ENCODE measurements around the gene SLC39A11. TPM values are rescaled to one million over a fixed set of nuclear protein-coding genes. Genes with fewer than 3 reads are reported as not detected.

Gene SLC39A11
- total RNA-seq, 4 donors from 2014 or later, result 45.2 to 59.5 (median 49.2) TPM

DNA sequence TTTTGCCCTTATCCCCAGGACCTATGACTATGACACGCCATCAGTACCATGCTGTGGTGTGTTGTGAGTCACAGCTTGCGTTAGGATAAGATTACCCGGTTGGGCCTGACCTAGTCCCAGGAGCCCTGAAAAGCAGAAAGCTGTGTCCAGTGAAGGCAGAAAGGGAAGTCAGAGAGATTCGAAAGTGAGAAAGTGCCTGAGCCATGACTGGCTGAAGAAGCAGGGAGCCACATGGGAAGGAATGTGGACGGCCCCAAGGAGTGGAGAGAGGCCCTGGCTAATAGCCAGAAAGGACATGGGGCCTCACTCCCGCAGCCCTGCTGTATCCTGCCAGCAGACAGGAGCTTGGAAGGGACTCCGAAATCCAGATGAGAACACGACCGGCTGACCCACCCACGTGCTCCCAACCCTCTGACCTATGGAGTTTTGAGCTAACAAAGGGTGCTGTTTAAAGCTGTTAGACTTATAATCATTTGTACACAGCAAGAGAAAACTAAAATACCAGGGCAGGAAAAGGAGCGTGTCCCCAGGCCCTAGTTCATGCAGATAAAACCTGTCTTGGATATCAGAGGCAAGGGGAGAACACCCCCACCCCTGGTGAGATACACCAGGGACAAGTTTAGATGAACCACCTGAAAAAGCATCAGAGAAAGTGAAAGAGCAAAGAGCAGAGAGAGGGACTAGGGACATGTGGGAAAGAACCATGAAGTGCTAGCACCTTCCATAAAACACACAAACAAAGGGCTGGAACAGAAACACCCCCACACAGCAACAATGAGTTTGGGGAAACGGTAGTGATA lies 115.3 kb downstream of the SLC39A11 start:
- Histone ChIP-seq H3K9me3 (no peaks in the 10 kb centered on the region), H3K27me3 (no peaks in the 10 kb centered on the region), H3K4me3 (no peak overlapping the region), H3K36me3 (no peaks in the 10 kb centered on the region), H3K4me1 (peaks cover 11% of the 10 kb centered on the region), H3K27ac (peak overlapping the region; percentile 34)
- TF ChIP-seq POLR2AphosphoS5 (IDR thresholded peaks at IDR 0.05) (no peak), EP300 (IDR thresholded peaks at IDR 0.05) (no peak), POLR2A (IDR thresholded peaks at IDR 0.05) (no peak)
- TF ChIP-seq, protein P1, sequence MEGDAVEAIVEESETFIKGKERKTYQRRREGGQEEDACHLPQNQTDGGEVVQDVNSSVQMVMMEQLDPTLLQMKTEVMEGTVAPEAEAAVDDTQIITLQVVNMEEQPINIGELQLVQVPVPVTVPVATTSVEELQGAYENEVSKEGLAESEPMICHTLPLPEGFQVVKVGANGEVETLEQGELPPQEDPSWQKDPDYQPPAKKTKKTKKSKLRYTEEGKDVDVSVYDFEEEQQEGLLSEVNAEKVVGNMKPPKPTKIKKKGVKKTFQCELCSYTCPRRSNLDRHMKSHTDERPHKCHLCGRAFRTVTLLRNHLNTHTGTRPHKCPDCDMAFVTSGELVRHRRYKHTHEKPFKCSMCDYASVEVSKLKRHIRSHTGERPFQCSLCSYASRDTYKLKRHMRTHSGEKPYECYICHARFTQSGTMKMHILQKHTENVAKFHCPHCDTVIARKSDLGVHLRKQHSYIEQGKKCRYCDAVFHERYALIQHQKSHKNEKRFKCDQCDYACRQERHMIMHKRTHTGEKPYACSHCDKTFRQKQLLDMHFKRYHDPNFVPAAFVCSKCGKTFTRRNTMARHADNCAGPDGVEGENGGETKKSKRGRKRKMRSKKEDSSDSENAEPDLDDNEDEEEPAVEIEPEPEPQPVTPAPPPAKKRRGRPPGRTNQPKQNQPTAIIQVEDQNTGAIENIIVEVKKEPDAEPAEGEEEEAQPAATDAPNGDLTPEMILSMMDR (IDR thresholded peaks at IDR 0.05), result no peak
- DNase-seq (ENCODE audit: low spot score in 2 of 2), result no peak
- 42% methylated on average over 12 of the region's 12 CpGs for WGBS

DNA sequence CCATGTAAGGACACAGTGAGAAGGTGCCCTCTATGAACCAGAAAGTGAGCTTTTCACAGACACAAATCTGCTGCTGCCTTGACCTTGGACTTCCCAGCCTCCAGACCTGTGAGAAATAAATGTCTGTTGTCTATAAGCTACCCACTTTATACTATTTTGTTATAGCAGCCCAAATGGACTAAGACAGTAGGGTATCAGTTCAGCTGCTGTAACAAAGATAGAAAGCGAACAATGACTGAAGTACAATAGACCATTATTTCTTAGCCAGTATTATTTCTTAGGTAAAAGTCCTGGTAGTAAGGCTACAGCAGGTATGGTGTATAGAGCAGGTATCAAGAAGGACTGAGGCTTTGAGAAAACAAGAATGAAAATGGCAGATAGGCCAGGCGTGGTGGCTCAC lies 117.0 kb downstream of the SLC39A11 start:
- 98% methylated on average over 2 of the region's 2 CpGs for WGBS

DNA sequence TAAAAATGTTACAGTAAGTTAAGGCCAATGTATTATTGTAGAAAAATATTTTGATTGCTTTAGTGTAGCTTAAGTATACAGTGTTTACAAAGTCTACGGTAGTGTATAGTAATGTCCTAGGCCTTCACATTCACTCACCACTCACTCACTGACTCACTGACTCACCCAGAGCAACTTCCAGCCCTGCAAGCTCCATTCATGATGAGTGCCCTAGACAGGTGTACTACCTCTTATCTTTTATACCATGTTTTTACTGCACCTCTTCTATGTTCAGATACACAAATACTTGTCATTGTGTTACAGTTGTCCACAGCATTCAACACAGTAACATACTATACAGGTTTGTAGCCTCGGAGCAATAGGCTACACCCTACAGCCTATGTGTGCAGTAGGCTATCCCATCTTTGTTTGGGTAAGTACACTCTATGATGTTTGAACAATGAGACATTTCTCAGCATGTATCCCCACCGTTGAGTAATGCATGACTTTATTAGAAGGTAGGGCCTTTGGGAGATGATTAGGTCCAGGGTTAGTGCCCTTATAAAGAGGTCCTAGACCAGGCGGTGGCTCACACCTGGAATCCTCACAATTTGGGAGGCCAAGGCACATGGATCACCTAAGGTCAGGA lies 117.8 kb downstream of the SLC39A11 start:
- Histone ChIP-seq H3K9me3 (no peaks in the 10 kb centered on the region), H3K4me1 (peaks cover 11% of the 10 kb centered on the region), H3K4me3 (no peak overlapping the region), H3K36me3 (no peaks in the 10 kb centered on the region), H3K27ac (no peak overlapping the region), H3K27me3 (no peaks in the 10 kb centered on the region)
- TF ChIP-seq, protein P1 (IDR thresholded peaks at IDR 0.05), result no peak
- TF ChIP-seq POLR2AphosphoS5 (IDR thresholded peaks at IDR 0.05), result no peak
- TF ChIP-seq POLR2A (IDR thresholded peaks at IDR 0.05), result no peak
- no peak for TF ChIP-seq EP300 (IDR thresholded peaks at IDR 0.05)
- WGBS, result 91% methylated on average over 4 of the region's 4 CpGs
- DNase-seq (ENCODE audit: low spot score in 2 of 2), result no peak

More for the DNA sequence above, 117.0 kb downstream of the SLC39A11 start:
- no peaks in the 10 kb centered on the region for H3K36me3 ChIP-seq
- H3K27me3 ChIP-seq, result no peaks in the 10 kb centered on the region
- no peak overlapping the region for H3K4me3 ChIP-seq
- TF ChIP-seq, protein P1 (IDR thresholded peaks at IDR 0.05), result no peak
- TF ChIP-seq POLR2AphosphoS5 (IDR thresholded peaks at IDR 0.05), result no peak
- no peak for TF ChIP-seq POLR2A (IDR thresholded peaks at IDR 0.05)
- no peak for TF ChIP-seq EP300 (IDR thresholded peaks at IDR 0.05)
- H3K4me1 ChIP-seq, result peaks cover 11% of the 10 kb centered on the region
- H3K9me3 ChIP-seq, result no peaks in the 10 kb centered on the region
- no peak for DNase-seq (ENCODE audit: low spot score in 2 of 2)
- H3K27ac ChIP-seq, result no peak overlapping the region

DNA sequence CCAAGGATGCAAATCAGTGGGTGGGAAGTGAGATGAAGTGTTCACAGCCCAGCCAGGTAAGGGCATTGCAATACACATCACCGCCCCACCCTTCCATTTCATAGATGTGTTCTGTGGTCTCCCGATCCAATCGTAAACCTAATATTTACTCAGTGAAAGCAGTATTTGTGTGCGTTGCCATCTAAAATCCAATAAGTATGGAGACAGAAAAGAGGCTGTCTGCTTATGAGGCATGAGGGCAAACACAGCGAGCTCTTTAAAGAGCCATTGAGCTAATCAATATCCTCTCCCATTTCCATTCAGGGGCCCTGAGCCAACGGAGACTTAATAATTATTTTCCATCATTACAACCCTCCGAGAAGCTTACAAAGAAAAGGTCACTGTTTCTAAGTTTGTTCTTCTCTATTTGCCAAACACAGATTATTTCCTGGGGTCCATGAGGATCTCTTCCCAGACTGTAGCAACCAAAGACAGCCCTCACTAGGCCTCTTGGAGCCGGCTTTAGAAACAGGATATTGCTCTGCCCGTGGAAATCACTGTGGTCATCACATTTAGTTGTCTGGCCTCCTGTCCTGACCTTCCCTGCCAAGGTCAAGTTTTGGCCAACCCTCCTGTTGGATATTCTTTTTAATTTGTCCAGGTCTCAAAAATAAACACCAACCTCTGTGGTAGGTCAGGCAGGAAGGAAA lies 120.1 kb downstream of the SLC39A11 start:
- no peak for DNase-seq (ENCODE audit: low spot score in 2 of 2)
- Histone ChIP-seq H3K4me1 (peaks cover 6% of the 10 kb centered on the region), H3K27ac (no peak overlapping the region), H3K27me3 (no peaks in the 10 kb centered on the region), H3K4me3 (no peak overlapping the region), H3K36me3 (no peaks in the 10 kb centered on the region), H3K9me3 (no peaks in the 10 kb centered on the region)
- TF ChIP-seq POLR2A (IDR thresholded peaks at IDR 0.05) (no peak), POLR2AphosphoS5 (IDR thresholded peaks at IDR 0.05) (no peak), EP300 (IDR thresholded peaks at IDR 0.05) (no peak)
- TF ChIP-seq, protein P1 (IDR thresholded peaks at IDR 0.05), result no peak
- 89% methylated on average over 9 of the region's 9 CpGs for WGBS
